T-helper 2 cell treated with Interferon-gamma antibody and Interleukin-4, amounts not matched to agents 5 μg/mL and 100 μg/mL, for 36 hours (primary cell): ENCODE results near the gene PEX5L.
"Not testable (repeated sequence)": the region's sequence is repeated elsewhere in the genome, so short reads cannot be mapped to it uniquely, and the experiment has no call there.

Experiments
- DNase-seq: peaks from one replicate; pipeline ENCODE4 v3.0.0; 2021; ENCODE audit warnings: low spot score
- H3K27ac Mint-ChIP-seq: one replicate; pipeline ENCODE4 v1.8.0; 2021; ENCODE audit warnings: mild to moderate bottlenecking, mixed read lengths
- H3K27me3 Mint-ChIP-seq: one replicate; pipeline ENCODE4 v1.8.0; 2021; ENCODE audit warnings: low read depth, mixed read lengths
- H3K36me3 Mint-ChIP-seq: one replicate; pipeline ENCODE4 v1.8.0; 2021; ENCODE audit warnings: low read depth, mixed read lengths
- H3K4me1 Mint-ChIP-seq: one replicate; pipeline ENCODE4 v1.8.0; 2021; ENCODE audit warnings: low read depth, mixed read lengths
- H3K4me3 Mint-ChIP-seq: one replicate; pipeline ENCODE4 v1.8.0; 2022; ENCODE audit warnings: mild to moderate bottlenecking, moderate library complexity, mixed read lengths
- H3K9me3 Mint-ChIP-seq: one replicate; pipeline ENCODE4 v1.8.0; 2021; ENCODE audit warnings: mixed read lengths

PEX5L gene

DNA sequence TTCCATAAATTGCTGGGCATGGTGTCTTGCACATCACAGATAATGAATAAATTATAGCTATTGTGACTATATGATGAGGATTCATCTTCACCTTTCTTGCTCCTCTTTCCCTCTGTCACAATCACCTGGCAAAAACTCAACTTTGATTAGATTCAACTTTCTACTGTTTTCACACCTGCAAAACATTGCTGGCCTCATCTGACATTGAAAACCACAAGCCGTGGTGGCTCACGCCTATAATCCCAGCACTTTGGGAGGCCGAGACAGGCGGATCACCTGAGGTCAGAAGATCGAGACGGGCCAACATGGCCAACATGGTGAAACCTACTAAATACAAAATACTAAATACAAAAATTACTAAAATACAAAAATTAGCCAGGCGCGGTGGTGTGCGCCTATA lies 12.7 kb upstream of the PEX5L start:
- Mint-ChIP-seq H3K36me3 (no peaks in the 10 kb centered on the region), H3K27me3 (peaks cover 3% of the 10 kb centered on the region), H3K4me3 (no peak overlapping the region), H3K9me3 (no peaks in the 10 kb centered on the region), H3K27ac (no peak overlapping the region), H3K4me1 (no peaks in the 10 kb centered on the region)
- no peak for DNase-seq

DNA sequence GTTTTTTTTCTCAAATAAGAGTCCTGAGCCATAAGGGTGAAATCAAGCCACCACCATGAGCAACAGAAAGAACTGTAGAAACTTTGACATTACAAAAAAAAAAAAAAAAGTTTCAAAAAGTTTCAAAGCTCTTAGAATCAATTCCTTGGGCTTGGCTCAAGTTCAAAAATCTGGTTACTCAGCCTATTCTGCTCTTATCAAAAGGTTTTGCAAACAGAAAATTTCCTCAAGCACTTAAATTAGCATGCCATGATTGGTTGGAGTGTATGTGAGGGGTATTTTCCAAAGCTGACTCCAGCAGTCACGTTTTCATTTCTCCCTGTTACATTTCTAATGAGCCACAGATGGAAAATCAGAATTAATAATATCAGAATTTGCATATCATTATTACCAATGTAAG lies 12.1 kb upstream of the PEX5L start:
- H3K27ac Mint-ChIP-seq = no peak overlapping the region
- H3K4me1 Mint-ChIP-seq = no peaks in the 10 kb centered on the region
- peaks cover 3% of the 10 kb centered on the region for H3K27me3 Mint-ChIP-seq
- no peaks in the 10 kb centered on the region for H3K36me3 Mint-ChIP-seq
- H3K9me3 Mint-ChIP-seq = no peaks in the 10 kb centered on the region
- no peak for DNase-seq
- no peak overlapping the region for H3K4me3 Mint-ChIP-seq

DNA sequence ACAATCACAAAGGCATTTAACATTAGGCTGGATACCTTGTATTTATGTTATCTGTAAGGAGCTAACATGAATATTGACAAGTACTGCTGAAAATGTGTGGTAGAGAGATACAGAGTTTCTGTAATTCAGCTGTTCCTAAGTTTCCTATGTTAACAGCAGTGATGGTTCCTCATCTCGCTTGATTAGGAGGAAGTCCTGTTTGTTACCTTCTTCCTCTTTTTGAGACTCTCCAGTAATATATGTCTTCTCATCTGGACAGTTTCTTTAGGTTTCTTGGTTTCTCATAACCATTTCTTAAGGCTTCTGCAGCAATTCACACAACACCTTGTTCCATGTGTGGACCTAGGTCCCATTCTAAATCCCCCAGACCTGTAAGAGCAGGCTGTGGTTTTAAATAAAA lies 11.4 kb upstream of the PEX5L start:
- Mint-ChIP-seq H3K27me3 (peaks cover 3% of the 10 kb centered on the region), H3K9me3 (no peaks in the 10 kb centered on the region), H3K4me1 (no peaks in the 10 kb centered on the region), H3K27ac (no peak overlapping the region), H3K4me3 (no peak overlapping the region), H3K36me3 (no peaks in the 10 kb centered on the region)
- DNase-seq = no peak

DNA sequence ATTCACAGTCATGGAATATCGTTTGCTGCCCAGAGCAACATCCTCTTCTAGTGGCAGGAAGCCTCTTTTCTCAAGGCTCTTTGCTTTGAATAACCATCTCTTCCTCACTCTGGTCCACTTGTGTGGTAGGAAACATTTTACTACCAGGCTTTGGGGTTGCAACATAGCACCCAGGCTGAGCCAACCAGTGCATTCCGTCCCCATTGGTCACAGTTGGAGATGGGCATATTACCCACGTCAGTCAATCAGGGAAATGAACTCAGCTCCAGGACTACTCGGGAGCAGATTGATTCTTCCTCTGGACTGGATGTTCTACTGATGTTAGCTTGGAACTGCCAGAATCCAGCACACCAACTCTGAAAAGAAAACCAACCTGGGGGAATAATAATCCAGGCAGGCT lies 4.2 kb upstream of the PEX5L start:
- no peak for DNase-seq
- Mint-ChIP-seq H3K27me3 (peaks cover 28% of the 10 kb centered on the region), H3K27ac (no peak overlapping the region), H3K36me3 (no peaks in the 10 kb centered on the region), H3K4me1 (peaks cover 4% of the 10 kb centered on the region), H3K4me3 (no peak overlapping the region), H3K9me3 (no peaks in the 10 kb centered on the region)

DNA sequence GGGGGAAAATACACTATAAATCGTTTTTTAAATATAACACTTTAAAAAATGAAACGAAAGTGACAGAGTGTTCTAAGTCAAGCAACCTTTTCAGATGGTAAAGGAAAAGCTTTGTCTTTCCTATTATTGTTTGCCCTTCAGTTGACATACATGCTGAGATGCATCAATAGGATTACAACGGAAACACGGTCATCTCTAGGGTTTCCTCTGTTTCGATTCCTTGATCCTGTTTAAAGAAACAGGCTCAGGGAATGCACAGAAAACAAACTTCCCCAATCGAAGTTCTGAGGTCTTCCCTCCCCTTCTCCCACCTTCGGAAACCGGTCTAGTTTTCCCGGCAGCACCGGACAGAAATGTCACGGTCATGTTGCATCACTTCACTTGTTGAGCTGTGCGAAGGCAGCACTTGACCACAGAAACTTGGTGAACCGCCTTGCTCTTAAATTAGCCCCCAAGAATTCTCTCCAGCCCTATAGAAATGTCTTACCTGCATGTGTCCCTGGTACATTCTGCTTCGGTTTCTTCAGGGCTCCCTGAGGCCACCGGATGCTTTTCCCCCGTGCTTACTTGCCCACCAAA lies 556 bp downstream of the PEX5L start:
- H3K4me1 Mint-ChIP-seq = peaks cover 4% of the 10 kb centered on the region
- H3K27me3 Mint-ChIP-seq = peaks cover 47% of the 10 kb centered on the region
- no peaks in the 10 kb centered on the region for H3K36me3 Mint-ChIP-seq
- H3K4me3 Mint-ChIP-seq = peak overlapping the region; percentile 72
- DNase-seq = no peak
- no peaks in the 10 kb centered on the region for H3K9me3 Mint-ChIP-seq
- H3K27ac Mint-ChIP-seq = no peak overlapping the region

DNA sequence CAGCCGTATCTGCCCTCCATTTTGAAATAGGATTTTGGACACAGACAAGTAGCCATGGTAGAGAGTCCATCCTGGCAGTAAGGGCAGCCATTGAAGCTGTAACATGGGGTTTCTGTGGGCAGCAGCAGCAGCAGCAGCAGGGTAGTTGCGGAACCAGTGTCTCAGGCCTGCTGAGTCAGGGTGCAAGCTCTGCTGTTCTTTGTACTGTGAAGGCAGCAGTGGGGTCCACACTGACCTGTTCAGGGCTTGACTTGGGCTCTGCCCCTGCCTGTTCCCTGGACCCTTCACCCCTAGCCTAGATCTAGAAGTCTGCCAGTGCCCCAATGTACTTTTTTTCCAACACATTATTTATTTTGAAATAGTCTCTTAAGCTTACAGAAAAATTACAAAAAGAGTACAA lies 9.7 kb downstream of the PEX5L start:
- Mint-ChIP-seq H3K9me3 (no peaks in the 10 kb centered on the region), H3K36me3 (no peaks in the 10 kb centered on the region), H3K27ac (no peak overlapping the region), H3K4me3 (no peak overlapping the region), H3K27me3 (peaks cover 3% of the 10 kb centered on the region), H3K4me1 (no peaks in the 10 kb centered on the region)
- DNase-seq = no peak

DNA sequence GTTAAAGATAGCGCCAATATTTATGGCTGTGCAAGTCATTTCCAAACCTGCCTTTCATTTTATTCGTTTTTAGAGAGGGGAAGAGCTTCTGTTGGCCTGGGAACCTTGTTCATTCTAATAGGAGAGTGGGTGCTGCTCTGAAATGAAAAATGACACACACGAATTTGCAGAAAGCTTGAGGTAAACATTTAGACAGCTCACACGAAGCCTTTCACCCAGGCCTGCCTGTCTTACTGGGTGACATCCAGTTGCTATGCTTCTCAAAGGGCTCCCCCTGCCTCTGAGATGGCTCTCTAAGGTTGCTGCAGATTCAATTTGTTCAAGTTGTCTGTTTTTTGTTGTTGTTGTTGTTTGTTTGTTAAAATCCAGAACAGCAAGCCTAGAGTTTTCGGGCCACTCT lies 18.2 kb downstream of the PEX5L start:
- H3K4me3 Mint-ChIP-seq = no peak overlapping the region
- no peak overlapping the region for H3K27ac Mint-ChIP-seq
- H3K4me1 Mint-ChIP-seq = no peaks in the 10 kb centered on the region
- DNase-seq = no peak
- no peaks in the 10 kb centered on the region for H3K36me3 Mint-ChIP-seq
- H3K27me3 Mint-ChIP-seq = no peaks in the 10 kb centered on the region
- no peaks in the 10 kb centered on the region for H3K9me3 Mint-ChIP-seq

DNA sequence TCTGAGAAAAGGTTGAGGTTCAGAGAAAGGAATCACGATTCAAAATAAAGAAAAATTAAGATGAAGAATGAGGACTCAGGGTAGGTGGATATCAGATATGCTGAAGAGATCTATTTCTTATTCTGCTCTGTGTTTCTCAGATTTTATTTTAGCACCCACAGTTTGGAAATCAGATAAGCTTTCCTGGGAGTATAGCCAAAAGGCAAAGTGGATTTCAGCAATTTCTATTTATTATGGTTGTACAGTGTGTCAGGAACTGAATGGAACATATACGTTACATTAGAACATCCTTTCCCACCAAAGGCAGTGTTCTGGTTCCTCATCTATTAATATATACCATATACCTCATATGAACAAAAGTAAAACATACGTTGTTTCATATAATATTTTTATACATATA lies 18.9 kb downstream of the PEX5L start:
- H3K27ac Mint-ChIP-seq = no peak overlapping the region

DNA sequence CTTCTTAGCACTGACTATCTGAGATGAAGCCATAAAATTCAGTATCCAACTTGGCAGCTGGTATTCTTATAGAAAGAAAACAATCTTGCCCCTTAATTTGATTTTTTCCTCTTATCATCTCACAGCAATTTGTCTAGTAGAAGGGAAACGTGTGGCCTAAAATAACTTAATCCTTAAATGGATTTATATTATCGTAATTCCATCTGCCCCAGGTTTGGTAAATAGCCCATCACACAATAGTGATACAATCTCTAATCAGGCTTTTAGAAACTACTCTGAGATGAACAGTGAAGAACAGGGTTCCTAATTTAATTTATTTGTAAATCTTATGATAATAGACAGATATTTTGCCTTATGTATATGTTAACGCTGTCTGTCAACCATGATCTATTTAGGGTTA lies 24.8 kb downstream of the PEX5L start:
- Mint-ChIP-seq H3K27me3 (no peaks in the 10 kb centered on the region), H3K36me3 (no peaks in the 10 kb centered on the region), H3K4me1 (no peaks in the 10 kb centered on the region), H3K9me3 (peaks cover 7% of the 10 kb centered on the region), H3K27ac (no peak overlapping the region), H3K4me3 (no peak overlapping the region)
- DNase-seq = no peak

More for the DNA sequence above, 18.9 kb downstream of the PEX5L start:
- Mint-ChIP-seq H3K4me3 (no peak overlapping the region), H3K9me3 (no peaks in the 10 kb centered on the region), H3K27me3 (no peaks in the 10 kb centered on the region), H3K4me1 (no peaks in the 10 kb centered on the region), H3K36me3 (no peaks in the 10 kb centered on the region)
- DNase-seq = no peak

DNA sequence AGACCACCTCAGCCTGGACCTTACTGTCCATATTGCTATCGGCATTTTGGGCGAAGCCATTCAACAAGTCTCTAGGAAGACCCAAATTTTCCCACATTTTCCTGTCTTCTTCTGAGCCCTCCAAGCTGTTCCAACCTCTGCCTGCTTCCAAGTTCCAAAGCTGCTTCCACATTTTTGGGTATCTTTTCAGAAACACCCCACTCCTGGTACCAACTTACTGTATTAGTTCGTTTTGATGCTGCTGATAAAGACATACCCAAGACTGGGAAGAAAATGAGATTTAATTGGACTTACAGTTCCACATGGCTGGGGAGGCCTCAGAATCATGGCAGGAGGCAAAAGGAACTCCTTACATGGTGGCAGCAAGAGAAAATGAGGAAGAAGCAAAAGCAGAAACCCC lies 28.4 kb downstream of the PEX5L start:
- H3K4me3 Mint-ChIP-seq, H3K27ac Mint-ChIP-seq, H3K4me1 Mint-ChIP-seq, H3K36me3 Mint-ChIP-seq, H3K27me3 Mint-ChIP-seq, DNase-seq: not testable (repeated sequence)
- H3K9me3 Mint-ChIP-seq = peaks cover 11% of the 10 kb centered on the region

DNA sequence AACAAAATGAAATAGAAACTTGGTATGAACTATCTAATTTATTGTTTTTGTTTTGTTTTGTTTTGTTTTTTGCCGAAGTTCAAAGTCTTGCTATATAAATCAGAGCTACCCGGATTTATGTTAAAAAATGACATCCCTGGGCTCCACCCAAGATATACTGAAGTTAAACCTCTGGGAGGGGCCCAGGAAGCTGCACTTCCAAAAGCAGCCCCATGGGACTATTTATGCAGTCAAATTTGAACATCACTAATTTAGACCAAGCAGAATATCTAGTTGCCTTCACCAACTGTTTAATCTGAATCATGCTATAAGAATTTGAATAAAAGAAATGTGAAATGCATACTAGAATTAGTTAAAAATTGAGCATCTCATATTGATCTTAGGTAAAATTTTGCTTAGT lies 32.2 kb downstream of the PEX5L start:
- Mint-ChIP-seq H3K27ac (no peak overlapping the region), H3K4me3 (no peak overlapping the region), H3K4me1 (no peaks in the 10 kb centered on the region), H3K9me3 (peaks cover 11% of the 10 kb centered on the region), H3K27me3 (no peaks in the 10 kb centered on the region), H3K36me3 (no peaks in the 10 kb centered on the region)
- DNase-seq = no peak

DNA sequence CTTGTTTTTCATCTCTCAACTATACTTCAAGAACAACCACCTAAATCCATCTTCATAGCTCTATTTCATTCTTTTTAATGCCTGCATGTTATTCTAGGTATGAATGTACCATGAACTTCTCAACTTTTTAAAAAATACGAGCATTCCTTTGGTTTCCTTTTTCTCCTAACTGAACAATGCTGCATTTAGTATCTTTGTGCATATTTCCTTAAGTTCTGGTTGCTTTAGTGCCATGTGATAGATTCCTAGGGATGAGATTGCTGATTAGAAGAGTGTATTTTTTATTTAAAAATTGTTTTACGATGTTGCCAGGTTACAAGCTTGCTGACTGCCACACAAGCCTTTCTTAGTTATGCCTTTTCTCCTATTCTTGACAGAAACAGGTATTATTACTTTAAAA lies 34.7 kb downstream of the PEX5L start:
- Mint-ChIP-seq H3K4me1 (no peaks in the 10 kb centered on the region), H3K9me3 (peaks cover 4% of the 10 kb centered on the region), H3K27me3 (no peaks in the 10 kb centered on the region), H3K4me3 (no peak overlapping the region), H3K27ac (no peak overlapping the region), H3K36me3 (no peaks in the 10 kb centered on the region)
- DNase-seq = no peak

DNA sequence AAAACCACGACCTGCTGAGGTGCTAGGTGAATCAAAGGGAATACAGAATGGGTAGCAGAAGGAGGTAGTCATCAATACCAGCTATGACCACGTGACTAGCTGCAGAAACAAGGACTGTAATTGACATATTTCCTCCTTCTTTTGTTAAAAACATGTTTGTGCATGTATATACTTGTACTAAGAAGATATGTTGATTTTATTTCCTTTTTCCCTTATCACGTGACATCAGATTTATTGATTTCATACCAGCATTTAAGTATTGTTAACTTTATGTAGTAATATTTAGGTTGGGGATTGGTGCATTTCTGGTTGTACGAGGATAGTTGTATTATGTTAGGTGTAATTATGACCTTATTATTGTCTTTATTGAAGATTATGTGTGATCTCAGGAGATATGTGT lies 36.2 kb downstream of the PEX5L start:
- no peak overlapping the region for H3K27ac Mint-ChIP-seq
- H3K27me3 Mint-ChIP-seq = no peaks in the 10 kb centered on the region
- no peaks in the 10 kb centered on the region for H3K4me1 Mint-ChIP-seq
- no peaks in the 10 kb centered on the region for H3K9me3 Mint-ChIP-seq
- no peaks in the 10 kb centered on the region for H3K36me3 Mint-ChIP-seq
- no peak overlapping the region for H3K4me3 Mint-ChIP-seq
- DNase-seq = no peak

DNA sequence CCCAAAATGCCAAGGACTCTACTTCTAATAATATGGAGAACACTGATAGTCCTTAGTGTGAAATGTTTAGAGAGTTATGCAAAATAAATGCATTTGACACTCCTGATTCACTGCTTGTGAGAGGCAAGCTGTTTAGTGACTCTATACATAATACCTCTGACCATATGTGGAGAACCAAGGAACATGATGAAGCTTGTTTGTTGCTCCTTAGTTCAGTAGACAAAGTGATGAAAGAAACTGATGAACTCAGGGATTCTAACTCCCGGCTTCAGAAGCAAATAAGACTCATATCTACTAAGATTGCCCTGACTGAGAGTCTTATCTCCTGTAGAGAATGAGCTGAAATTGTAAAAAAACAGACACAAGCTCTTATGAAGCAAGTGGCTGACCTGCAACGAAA lies 41.3 kb downstream of the PEX5L start:
- H3K9me3 Mint-ChIP-seq = no peaks in the 10 kb centered on the region
- no peak overlapping the region for H3K4me3 Mint-ChIP-seq
- DNase-seq = no peak
- H3K4me1 Mint-ChIP-seq = no peaks in the 10 kb centered on the region
- no peak overlapping the region for H3K27ac Mint-ChIP-seq
- H3K36me3 Mint-ChIP-seq = no peaks in the 10 kb centered on the region
- peaks cover 6% of the 10 kb centered on the region for H3K27me3 Mint-ChIP-seq

DNA sequence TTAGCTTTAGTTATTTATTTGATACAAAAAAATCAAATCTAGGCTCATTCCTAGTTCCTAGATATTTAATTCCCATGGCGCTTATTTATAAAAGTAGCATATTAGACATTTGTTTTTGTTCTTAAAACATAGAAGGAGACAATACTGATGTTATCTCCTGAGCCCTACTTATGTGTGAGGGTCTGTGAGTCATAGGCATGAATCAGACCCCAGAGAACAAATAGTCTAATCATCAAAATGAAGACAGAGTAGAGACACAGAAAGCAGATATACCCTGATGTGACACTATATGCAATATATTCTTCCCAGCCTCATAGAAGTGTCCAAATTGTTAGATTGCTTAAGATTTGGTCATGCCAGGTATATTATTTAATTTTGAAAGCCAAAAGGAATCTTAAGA lies 44.9 kb downstream of the PEX5L start:
- Mint-ChIP-seq H3K4me3 (no peak overlapping the region), H3K9me3 (no peaks in the 10 kb centered on the region), H3K4me1 (no peaks in the 10 kb centered on the region), H3K27ac (no peak overlapping the region), H3K36me3 (no peaks in the 10 kb centered on the region), H3K27me3 (peaks cover 10% of the 10 kb centered on the region)
- no peak for DNase-seq
